ENCODE results near the gene HOXB13. TPM values are rescaled to one million over a fixed set of nuclear protein-coding genes. Genes with fewer than 3 reads are reported as not detected.

Gene HOXB13
- total and polyA plus RNA-seq, 2 of the 13 experiments (the other 11 are each of a cell fraction or from before 2014, with no cell fraction given): not detected

GRCh38 chr17:48732688-48733629 is 4.4 kb upstream of the HOXB13 start (continued):
- TF ChIP-seq ZFP91 (CRISPR knock-in tag; IDR thresholded peaks at IDR 0.05; ENCODE audit: borderline replicate concordance) (peak; percentile 14; the same call in 1 of the 2 replicates), NCOR1 (IDR thresholded peaks at IDR 0.05; ENCODE audit: borderline replicate concordance, low read length) (peak; percentile 64; the same call in 1 of the 2 replicates), HHEX (CRISPR knock-in tag; IDR thresholded peaks at IDR 0.05) (no peak), ZNF468 (CRISPR knock-in tag; IDR thresholded peaks at IDR 0.05) (no peak)

GRCh38 chr17:48731355-48731754 is 2.8 kb upstream of the HOXB13 start:
- ChIA-PET CTCF (ENCODE audit: low intra/inter-chr PET ratio, low total read pairs) (no interaction called here), POLR2A (no interaction called here)
- H3K9ac ChIP-seq (ENCODE audit: insufficient read depth, low read depth, low read length): no peak overlapping the region
- BruUV-seq (replicated peaks): no TSS peak
- no peak overlapping the region for H3K27ac ChIP-seq (ENCODE audit: extremely low read length, insufficient read depth, low read length)
- H3K79me2 ChIP-seq (ENCODE audit: insufficient read depth, low read length): no peaks in the 10 kb centered on the region
- no peak for DNase-seq (ENCODE audit: low spot score)
- H4K20me1 ChIP-seq (ENCODE audit: insufficient read depth, low read length): peaks cover 4% of the 10 kb centered on the region; the same call in 1 of the 2 replicates
- H3K4me1 ChIP-seq (ENCODE audit: insufficient read depth, low read length): peaks cover 8% of the 10 kb centered on the region
- H3K4me2 ChIP-seq (ENCODE audit: low read depth, low read length): no peak overlapping the region
- in situ Hi-C loops (cut with HindIII; ENCODE audit: extremely low pct_ligation_motif_present, low pct_unique_long_range_greater_than_20kb) (no loop called here), intact Hi-C loops (cut with micrococcal nuclease; ENCODE audit: unreplicated experiment) (no loop called here)
- no peak overlapping the region for H2AFZ ChIP-seq (ENCODE audit: low read length)
- no peak overlapping the region for H3K4me3 ChIP-seq (replicated peaks in 1 of 3; ENCODE audit: insufficient read depth in 1 of 3, low read depth in 2 of 3, low read length in 3 of 3)
- no peak for ATAC-seq
- H3K9me3 ChIP-seq (ENCODE audit: low read length): no peaks in the 10 kb centered on the region
- TF ChIP-seq HNF1B (CRISPR knock-in tag; IDR thresholded peaks at IDR 0.05) (no peak), ZNF234 (CRISPR knock-in tag; conservative IDR thresholded peaks at IDR 0.05) (no peak), ZNF282 (IDR thresholded peaks at IDR 0.05; ENCODE audit: partially characterized antibody) (no peak), PLRG1 (conservative IDR thresholded peaks at IDR 0.05) (no peak), NCOA2 (CRISPR knock-in tag; IDR thresholded peaks at IDR 0.05) (no peak), FOXA1 (IDR thresholded peaks at IDR 0.05) (no peak), FOXA1 (CRISPR knock-in tag; IDR thresholded peaks at IDR 0.05) (no peak), ERF (CRISPR knock-in tag; IDR thresholded peaks at IDR 0.05) (no peak)
- no peak for FAIRE-seq
- H3K36me3 ChIP-seq (replicated peaks in 1 of 2; ENCODE audit: control insufficient read depth in 1 of 2, insufficient read depth in 2 of 2, low read length in 2 of 2): no peaks in the 10 kb centered on the region
- peaks cover 17 to 96% of the 10 kb centered on the region in 2 experiments; a peak in 4 of 5 replicates for H3K27me3 ChIP-seq (ENCODE audit: control insufficient read depth in 1 of 2, insufficient read depth in 2 of 2, low read length in 2 of 2)

Data from HepG2 (cell line).